ENCODE measurements around the gene STUM.

STUM gene

DNA sequence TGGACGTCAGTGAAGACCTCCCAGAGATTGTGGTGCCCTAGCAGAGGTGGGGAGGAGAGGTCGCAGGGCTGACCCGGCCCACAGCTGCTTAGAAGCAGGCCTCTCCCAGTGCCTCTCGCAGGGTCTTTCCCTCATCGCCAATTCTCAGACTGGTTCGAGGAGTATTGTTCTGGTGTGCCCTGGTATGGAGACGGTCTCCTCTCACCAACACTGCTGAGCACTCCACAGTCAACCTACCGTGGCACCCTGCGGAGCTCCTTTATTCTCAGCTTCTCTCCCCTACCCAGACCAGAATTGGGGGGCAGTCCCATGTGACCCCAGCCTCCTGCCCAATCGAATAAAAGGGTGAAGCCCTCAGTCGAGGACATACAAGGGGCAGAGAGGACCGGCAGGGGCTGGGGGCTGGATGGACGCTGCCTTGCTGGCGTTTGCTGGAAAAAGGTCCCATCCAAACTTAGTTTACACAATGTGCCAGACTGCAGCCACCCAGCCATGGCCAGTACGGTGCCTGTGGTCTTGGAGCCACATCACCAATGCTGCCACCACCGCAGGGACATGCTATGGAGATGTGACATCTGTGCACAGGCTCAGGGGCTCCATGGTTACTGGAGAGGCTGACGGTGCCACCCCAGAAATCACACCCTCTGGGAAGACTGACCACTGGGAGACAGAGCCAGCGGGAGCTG lies 80.8 kb downstream of the STUM start:
- no peak for DNase-seq (ENCODE audit: low read depth)
- no peak overlapping the region for H3K4me3 ChIP-seq (replicated peaks; ENCODE audit: low read depth, low read length)
- TF ChIP-seq, protein P1, sequence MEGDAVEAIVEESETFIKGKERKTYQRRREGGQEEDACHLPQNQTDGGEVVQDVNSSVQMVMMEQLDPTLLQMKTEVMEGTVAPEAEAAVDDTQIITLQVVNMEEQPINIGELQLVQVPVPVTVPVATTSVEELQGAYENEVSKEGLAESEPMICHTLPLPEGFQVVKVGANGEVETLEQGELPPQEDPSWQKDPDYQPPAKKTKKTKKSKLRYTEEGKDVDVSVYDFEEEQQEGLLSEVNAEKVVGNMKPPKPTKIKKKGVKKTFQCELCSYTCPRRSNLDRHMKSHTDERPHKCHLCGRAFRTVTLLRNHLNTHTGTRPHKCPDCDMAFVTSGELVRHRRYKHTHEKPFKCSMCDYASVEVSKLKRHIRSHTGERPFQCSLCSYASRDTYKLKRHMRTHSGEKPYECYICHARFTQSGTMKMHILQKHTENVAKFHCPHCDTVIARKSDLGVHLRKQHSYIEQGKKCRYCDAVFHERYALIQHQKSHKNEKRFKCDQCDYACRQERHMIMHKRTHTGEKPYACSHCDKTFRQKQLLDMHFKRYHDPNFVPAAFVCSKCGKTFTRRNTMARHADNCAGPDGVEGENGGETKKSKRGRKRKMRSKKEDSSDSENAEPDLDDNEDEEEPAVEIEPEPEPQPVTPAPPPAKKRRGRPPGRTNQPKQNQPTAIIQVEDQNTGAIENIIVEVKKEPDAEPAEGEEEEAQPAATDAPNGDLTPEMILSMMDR (IDR thresholded peaks at IDR 0.05; ENCODE audit: low read length, missing control alignments) = no peak

DNA sequence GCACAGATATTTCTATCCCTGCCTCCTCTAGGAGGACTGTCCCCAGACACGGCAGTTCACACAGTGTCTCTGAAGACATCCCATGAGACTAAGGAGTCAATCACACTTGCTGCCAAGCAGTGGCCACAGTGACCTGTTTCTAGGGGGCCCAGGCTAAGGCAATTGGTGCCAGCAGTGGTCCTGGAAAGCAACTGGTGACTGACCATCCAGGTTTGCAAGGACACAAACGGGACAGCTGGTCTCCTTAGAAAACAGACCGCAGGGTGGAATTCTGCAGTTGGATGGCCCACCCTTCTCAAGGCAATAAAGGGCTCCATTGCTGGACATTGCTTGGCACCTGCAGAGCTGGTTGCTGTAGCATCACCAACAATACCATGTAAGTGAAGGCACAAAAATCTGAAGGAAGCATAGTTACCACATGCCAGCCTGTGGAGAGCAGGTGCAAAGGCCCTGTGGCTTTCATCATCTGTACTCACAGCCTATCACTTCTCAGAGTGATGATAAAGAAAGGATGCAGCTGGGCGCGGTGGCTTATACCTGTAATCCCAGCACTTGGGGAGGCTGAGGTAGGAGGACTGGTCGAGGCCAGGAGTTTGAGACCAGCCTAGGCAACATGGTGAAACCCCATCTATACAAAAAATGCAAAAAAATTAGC lies 81.5 kb downstream of the STUM start:
- TF ChIP-seq, protein P1 (IDR thresholded peaks at IDR 0.05; ENCODE audit: low read length, missing control alignments) = no peak
- no peak overlapping the region for H3K4me3 ChIP-seq (replicated peaks; ENCODE audit: low read depth, low read length)
- no peak for DNase-seq (ENCODE audit: low read depth)

DNA sequence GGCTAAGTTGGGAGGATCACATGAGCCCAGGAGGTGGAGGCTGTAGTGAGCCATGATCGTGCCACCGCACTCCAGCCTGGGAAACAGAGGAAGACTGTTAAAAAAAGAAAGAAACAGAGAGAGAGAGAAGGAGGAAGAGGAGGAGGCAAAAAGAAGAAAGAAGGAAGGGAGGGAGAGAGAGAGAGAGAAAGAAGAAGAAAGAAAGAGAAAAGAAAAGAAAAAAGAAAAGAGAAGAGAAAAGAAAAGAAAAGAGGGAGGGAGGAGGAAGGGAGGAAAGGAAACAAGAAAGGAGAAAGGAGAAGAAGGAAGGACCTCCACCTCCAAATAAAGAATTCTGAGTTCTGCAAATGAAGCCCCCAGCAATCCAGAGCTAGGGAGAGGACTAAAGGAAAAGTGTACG lies 82.0 kb downstream of the STUM start:
- DNase-seq (ENCODE audit: low read depth) = no peak
- H3K4me3 ChIP-seq (replicated peaks; ENCODE audit: low read depth, low read length) = no peak overlapping the region
- TF ChIP-seq, protein P1 (IDR thresholded peaks at IDR 0.05; ENCODE audit: low read length, missing control alignments) = no peak

DNA sequence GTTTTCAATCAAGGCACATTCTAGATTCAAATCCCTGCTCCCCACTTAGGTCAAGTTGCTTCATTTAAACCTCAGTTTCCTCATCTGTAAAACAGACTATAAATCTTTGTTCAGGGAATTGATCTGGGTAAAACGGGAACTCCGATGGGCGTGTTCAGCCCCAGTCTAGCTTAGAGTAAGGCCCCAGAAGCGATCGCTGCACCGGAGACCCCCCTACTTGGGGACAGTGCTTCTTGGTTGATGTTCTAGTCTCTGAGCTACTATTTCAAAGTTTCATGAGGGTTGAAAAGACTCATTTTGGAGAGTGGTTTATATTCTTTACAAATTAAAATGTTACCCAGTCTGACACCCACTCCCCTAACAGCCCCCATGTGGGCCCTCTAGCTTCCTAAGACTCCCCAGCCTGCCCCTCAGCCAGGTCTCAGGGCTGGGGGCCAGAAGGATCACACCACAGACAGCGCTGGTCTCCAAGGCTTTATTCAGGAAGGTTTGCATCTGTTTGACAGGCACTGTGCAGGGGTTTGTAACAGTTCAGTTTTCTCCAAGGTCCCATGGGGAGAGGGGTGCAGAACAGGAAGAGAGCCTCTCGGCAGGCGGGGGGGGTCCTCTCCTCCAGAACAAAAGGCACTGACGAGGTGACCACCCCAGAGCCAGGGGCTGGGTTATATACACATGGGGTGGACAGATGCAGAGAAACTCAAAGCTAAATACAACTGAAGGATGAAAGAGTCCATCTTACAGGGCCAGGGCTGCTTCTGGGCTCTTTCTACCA lies 82.9 kb downstream of the STUM start:
- TF ChIP-seq, protein P1 (IDR thresholded peaks at IDR 0.05; ENCODE audit: low read length, missing control alignments) = no peak
- no peak overlapping the region for H3K4me3 ChIP-seq (replicated peaks; ENCODE audit: low read depth, low read length)
- no peak for DNase-seq (ENCODE audit: low read depth)

DNA sequence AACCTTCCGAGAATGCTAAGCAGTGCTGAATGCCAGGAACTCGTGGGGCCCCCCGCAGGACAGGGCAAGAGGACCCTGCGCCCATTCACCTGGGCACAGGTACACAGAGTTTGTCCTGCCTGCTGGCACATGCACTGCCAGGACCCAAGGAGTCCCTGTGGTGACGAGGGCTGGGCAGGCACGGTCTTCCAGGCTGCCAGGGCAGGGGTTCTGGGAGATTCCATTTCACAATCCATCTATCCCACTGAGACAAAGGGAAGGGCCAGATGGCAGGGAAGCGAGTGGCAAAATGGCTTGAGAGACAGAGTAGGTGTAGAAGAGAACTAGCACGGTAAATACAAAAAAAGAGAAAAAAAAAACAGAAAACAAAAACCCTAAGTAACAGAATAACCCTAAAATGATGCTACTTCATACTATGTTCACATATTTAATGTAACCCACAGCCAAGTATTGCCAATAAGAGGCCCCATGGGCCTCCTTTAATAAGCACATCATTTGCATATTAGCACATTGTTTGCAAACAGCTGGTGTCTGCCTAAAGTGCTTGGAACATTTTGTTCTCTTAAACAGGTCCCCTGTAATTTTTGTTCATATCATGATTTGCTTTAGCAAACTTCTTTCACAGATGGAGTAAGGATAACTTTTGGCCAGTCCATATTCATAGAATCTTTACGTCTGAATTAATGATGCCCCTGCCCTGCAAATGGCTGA lies 83.8 kb downstream of the STUM start:
- DNase-seq (ENCODE audit: low read depth) = no peak
- no peak overlapping the region for H3K4me3 ChIP-seq (replicated peaks; ENCODE audit: low read depth, low read length)

DNA sequence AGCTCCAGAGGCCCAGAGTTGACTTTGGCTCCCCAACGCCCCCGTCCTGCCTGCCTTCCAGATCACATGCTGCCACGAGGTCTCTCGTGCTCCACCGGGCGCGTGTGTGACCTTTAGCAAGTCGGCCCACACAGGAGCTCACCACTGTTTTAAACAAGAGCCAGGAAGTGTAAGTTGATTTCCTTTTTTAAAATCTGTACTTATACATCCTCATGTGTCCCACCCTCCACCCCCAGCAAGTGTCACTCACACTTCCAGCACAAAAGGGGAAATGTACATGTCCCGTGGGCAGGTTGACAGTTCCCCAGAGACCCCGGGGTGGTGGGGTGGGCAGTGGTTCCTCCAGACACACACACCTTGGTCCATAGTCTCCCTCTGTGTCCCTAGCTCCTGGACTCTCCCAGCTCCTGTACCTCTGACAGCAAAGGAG lies 84.4 kb downstream of the STUM start:
- DNase-seq (ENCODE audit: low read depth) = no peak
- TF ChIP-seq, protein P1 (IDR thresholded peaks at IDR 0.05; ENCODE audit: low read length, missing control alignments) = no peak
- H3K4me3 ChIP-seq (replicated peaks; ENCODE audit: low read depth, low read length) = no peak overlapping the region

More for the DNA sequence above, 83.8 kb downstream of the STUM start:
- TF ChIP-seq, protein P1 (IDR thresholded peaks at IDR 0.05; ENCODE audit: low read length, missing control alignments) = no peak

Measured in fibroblast of pulmonary artery (primary cell).